Right lobe of liver (tissue), 4 donors: ENCODE measurements around the gene CLEC4A.

Source experiments
- CTCF ChIP-seq, 4 donors: fragments of 200-600 bp in 3 of 4; fragments of 450-650 bp in 1 of 4; IDR thresholded peaks; one replicate each; pipeline versions ENCODE4 v1.5.1 to v1.8.0; 2016 to 2022; ENCODE audit warnings: antibody characterized with exemption in 4 of 4, mild to moderate bottlenecking in 2 of 4
- POLR2A ChIP-seq: fragments of 450-650 bp; IDR thresholded peaks from one replicate; pipeline ENCODE4 v1.6.1; 2017; ENCODE audit warnings: antibody characterized with exemption, mild to moderate bottlenecking
- donor health status: DM: no; HTN: no; CAD: no.
- donor health status: DM: no; HTN: no; CAD: no.
- donor health status: DM: no; HTN: yes; CAD: no.

GRCh38 chr12:8093291-8093690, 30.1 kb upstream of the CLEC4A start:
- TF ChIP-seq POLR2A (no peak), CTCF (IDR thresholded peaks at IDR 0.05) (no peak)
